Uterus (tissue), 2 donors: ENCODE results near the gene ZNF800.

Source experiments
- CTCF ChIP-seq, 4 experiments: fragments of 200-600 bp in 2 of 4; fragments of 450-650 bp in 2 of 4; sonication (generic) in 2 of 4; IDR thresholded peaks; one replicate each; pipeline ENCODE4 v1.5.1; 2016 to 2019; ENCODE audit warnings: antibody characterized with exemption in 4 of 4, mild to moderate bottlenecking in 2 of 4, moderate library complexity in 1 of 4
- POLR2A ChIP-seq, 2 donors: fragments of 450-650 bp; IDR thresholded peaks; one replicate each; pipeline ENCODE4 v1.6.1; 2016; ENCODE audit warnings: antibody characterized with exemption in 2 of 2, mild to moderate bottlenecking in 1 of 2, moderate library complexity in 1 of 2

GRCh38 chr7:127379642-127380041 is 12.9 kb downstream of the ZNF800 start:
- TF ChIP-seq CTCF (IDR thresholded peaks at IDR 0.05) (no peak), POLR2A (IDR thresholded peaks at IDR 0.05) (no peak)
